B cell (primary cell): ENCODE results near the gene USP1. TPM values are rescaled to one million over a fixed set of nuclear protein-coding genes. Genes with fewer than 3 reads are reported as not detected.

ENCODE experiments used
- ATAC-seq: fragments of 200-7000 bp; cut with Tn5 transposase; one replicate; pipeline ENCODE4 v1.10.0; 2021; ENCODE audit warnings: low read depth, mild to moderate bottlenecking, moderate number of reproducible peaks, moderate library complexity
- CTCF ChIA-PET: fragments of 350-600 bp; sonication (Branson Sonifier 250); formaldehyde crosslinking; loops from one replicate; lab custom pipeline; 2021; ENCODE audit warnings: antibody characterized with exemption, inconsistent platforms; lab: Charles Lee
- POLR2A ChIA-PET: fragments of 350-600 bp; sonication (Branson Sonifier 250); formaldehyde crosslinking; loops from one replicate; lab custom pipeline; 2021; ENCODE audit warnings: antibody characterized with exemption; lab: Charles Lee
- DNase-seq: peaks from one replicate; pipeline ENCODE4 v3.0.0; 2013
- H2AFZ ChIP-seq: 2 replicates; pipeline ENCODE4 v1.6.1; 2012; ENCODE audit warnings: mild to moderate bottlenecking, low read depth, low read length; ENCODE audit not compliant: insufficient read depth, poor library complexity, severe bottlenecking
- H3K27ac ChIP-seq, 2 donors: 1 replicate in 1 of 2; 2 replicates in 1 of 2; pipeline ENCODE4 v1.5.1; 2012 to 2013; ENCODE audit warnings: low read length in 2 of 2, mild to moderate bottlenecking in 2 of 2, moderate library complexity in 1 of 2
- H3K27me3 ChIP-seq, 4 experiments: fragments of 200-600 bp in 1 of 4; sonication (generic) in 1 of 4; replicated peaks in 1 of 4; 1 replicate in 2 of 4; 2 replicates in 2 of 4; pipeline versions ENCODE4 v1.6.1 to v1.7.0; 2013 to 2016; ENCODE audit warnings: low read length in 3 of 4, mild to moderate bottlenecking in 2 of 4, mixed read lengths in 1 of 4, moderate library complexity in 1 of 4; ENCODE audit not compliant: insufficient read depth in 4 of 4, control insufficient read depth in 3 of 4; ENCODE audit errors: control extremely low read depth in 1 of 4
- H3K36me3 ChIP-seq, 2 experiments: replicated peaks in 1 of 2; 1 replicate in 1 of 2; 2 replicates in 1 of 2; pipeline versions ENCODE4 v1.6.1 to v1.7.1; 2013; ENCODE audit warnings: low read length in 1 of 2; ENCODE audit not compliant: insufficient read depth in 2 of 2, control insufficient read depth in 1 of 2; ENCODE audit errors: control extremely low read depth in 1 of 2, extremely low read depth in 1 of 2
- H3K4me1 ChIP-seq, 2 donors: fragments of 200-600 bp in 1 of 2; sonication (generic) in 1 of 2; 1 replicate in 1 of 2; 2 replicates in 1 of 2; pipeline versions ENCODE4 v1.5.1 to v1.6.1; 2013 to 2017; ENCODE audit warnings: low read length in 2 of 2; ENCODE audit not compliant: control insufficient read depth in 2 of 2, insufficient read depth in 2 of 2
- H3K4me2 ChIP-seq: replicated peaks from 2 replicates; pipeline ENCODE3; 2012; ENCODE audit warnings: mild to moderate bottlenecking, low read depth, low read length; ENCODE audit not compliant: poor library complexity, severe bottlenecking
- H3K4me3 ChIP-seq, 5 experiments: fragments of 200-600 bp in 1 of 5; sonication (generic) in 1 of 5; 1 replicate in 3 of 5; 2 replicates in 2 of 5; pipeline versions ENCODE4 v1.5.1 to v1.7.0; 2011 to 2016; ENCODE audit warnings: low read length in 4 of 5, mild to moderate bottlenecking in 4 of 5, low read depth in 2 of 5, control low read depth in 1 of 5, moderate library complexity in 1 of 5; ENCODE audit not compliant: insufficient read depth in 1 of 5; ENCODE audit errors: control extremely low read depth in 1 of 5, extremely low read depth in 1 of 5
- H3K79me2 ChIP-seq: fragments of 200-600 bp; sonication (generic); one replicate; pipeline ENCODE4 v1.6.0; 2016; ENCODE audit warnings: low read length; ENCODE audit not compliant: control insufficient read depth, insufficient read depth
- H3K9ac ChIP-seq: fragments of 200-600 bp; sonication (generic); 2 replicates; pipeline ENCODE4 v1.6.1; 2017; ENCODE audit warnings: mild to moderate bottlenecking, low read length, moderate library complexity
- H3K9me3 ChIP-seq, 3 donors: one replicate each; pipeline versions ENCODE4 v1.6.1 to v1.7.1; 2013; ENCODE audit warnings: low read length in 2 of 3; ENCODE audit not compliant: control insufficient read depth in 2 of 3, insufficient read depth in 1 of 3; ENCODE audit errors: control extremely low read depth in 1 of 3
- H4K20me1 ChIP-seq: 2 replicates; pipeline ENCODE4 v1.6.0; 2012; ENCODE audit warnings: mild to moderate bottlenecking, low read length; ENCODE audit not compliant: insufficient read depth, control insufficient read depth, poor library complexity, severe bottlenecking
- H3K27ac Mint-ChIP-seq: one replicate; pipeline ENCODE4 v1.8.0; 2021; ENCODE audit warnings: mixed read lengths
- H3K27me3 Mint-ChIP-seq: one replicate; pipeline ENCODE4 v1.8.0; 2021; ENCODE audit warnings: mixed read lengths
- H3K4me1 Mint-ChIP-seq: one replicate; pipeline ENCODE4 v1.8.0; 2021; ENCODE audit warnings: mixed read lengths
- H3K4me3 Mint-ChIP-seq: one replicate; pipeline ENCODE4 v1.8.0; 2021; ENCODE audit warnings: mixed read lengths
- H3K9me3 Mint-ChIP-seq: one replicate; pipeline ENCODE4 v1.8.0; 2022; ENCODE audit warnings: mixed read lengths; ENCODE audit not compliant: insufficient read depth
- CTCF ChIP-seq: fragments of 200-600 bp; IDR thresholded peaks from one replicate; pipeline ENCODE4 v1.8.0; 2022; ENCODE audit warnings: antibody characterized with exemption, mild to moderate bottlenecking
- EZH2 ChIP-seq: IDR thresholded peaks from 2 replicates; pipeline ENCODE4 v1.6.1; 2012; ENCODE audit warnings: borderline replicate concordance, low read depth, mild to moderate bottlenecking, moderate library complexity, low read length; ENCODE audit not compliant: insufficient read depth, poor library complexity, severe bottlenecking
- WGBS: methylation state at CpG from one replicate; pipeline ENCODE4 v1.1.5; 2013; ENCODE audit warnings: missing lambda C conversion rate; ENCODE audit not compliant: insufficient coverage; 5-methylcytosine and 5-hydroxymethylcytosine counted together
- intact Hi-C: fragments of 100-400 bp; cut with micrococcal nuclease; formaldehyde crosslinking; loops from one replicate; pipeline ENCODE4 v1.10.0; 2022
- polyA plus RNA-seq: library from polyadenylated mRNA; depleted of rRNA; stranded (reverse); fragments of >200 nt; gene quantifications from 2 replicates; pipeline ENCODE4 v1.2.3, GENCODE V29; 2012
- total RNA-seq, 2 donors: library from RNA; stranded (reverse); fragments of 120-200 nt in 1 of 2; gene quantifications; 1 replicate in 1 of 2; 2 replicates in 1 of 2; pipeline versions ENCODE4 v1.2.3 to v1.2.4, GENCODE V29; 2013 to 2022

The USP1 gene
- total and polyA plus RNA-seq, 2 donors (not counting 1 experiment from before 2014, with no cell fraction given), result 6.1 to 32.7 TPM

DNA sequence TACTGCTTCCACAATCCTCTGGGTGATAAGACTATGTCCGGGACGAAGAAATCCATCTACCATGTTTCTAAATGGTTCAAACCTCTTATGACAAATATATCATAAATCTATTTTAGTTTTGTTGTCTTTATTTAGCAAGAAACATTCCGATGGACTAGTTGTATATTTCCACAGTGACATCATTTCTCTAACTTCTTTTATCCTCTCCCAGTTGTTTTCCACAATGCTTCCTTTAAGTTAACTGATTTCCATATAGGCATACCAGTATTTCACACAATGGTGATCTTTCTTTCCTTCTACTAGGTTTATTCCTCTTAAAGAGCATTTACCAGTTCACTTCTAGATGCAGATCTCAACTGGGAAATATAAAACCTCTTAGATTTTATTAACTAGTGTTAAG lies 44.8 kb downstream of the USP1 start:
- Histone ChIP-seq H3K9ac (no peak overlapping the region), H2AFZ (no peak overlapping the region), H3K4me2 (no peak overlapping the region), H3K4me3 (no peak overlapping the region), H3K36me3 (no peaks in the 10 kb centered on the region), H3K9me3 (no peaks in the 10 kb centered on the region), H3K27me3 (no peaks in the 10 kb centered on the region), H3K79me2 (no peaks in the 10 kb centered on the region), H4K20me1 (no peaks in the 10 kb centered on the region), H3K27ac (no peak overlapping the region), H3K4me1 (peaks cover 12 to 21% of the 10 kb centered on the region in 2 donors)
- Mint-ChIP-seq H3K4me3 (no peak overlapping the region), H3K9me3 (no peaks in the 10 kb centered on the region), H3K27ac (no peak overlapping the region), H3K4me1 (peaks cover 24% of the 10 kb centered on the region), H3K27me3 (no peaks in the 10 kb centered on the region)
- POLR2A ChIA-PET, result no interaction called here
- ATAC-seq (no peak), DNase-seq (no peak)
- no CpG with 5 or more reads among the region's 3 CpGs for WGBS
- intact Hi-C loops, result no loop called here
- no peak for TF ChIP-seq EZH2
- no peak for TF ChIP-seq CTCF
- CTCF ChIA-PET, result no interaction called here

- ChIA-PET POLR2A (no interaction called here), CTCF (no interaction called here)
- peak overlapping the region; percentile 61 for H2AFZ ChIP-seq
- Mint-ChIP-seq H3K4me3 (peak overlapping the region; percentile 73), H3K27ac (peak overlapping the region; percentile 28), H3K4me1 (peaks cover 24% of the 10 kb centered on the region), H3K9me3 (no peaks in the 10 kb centered on the region), H3K27me3 (no peaks in the 10 kb centered on the region)
- TF ChIP-seq EZH2 (no peak), CTCF (no peak)
- no peaks in the 10 kb centered on the region for H3K9me3 ChIP-seq
- H3K4me2 ChIP-seq, result peak overlapping the region; percentile 58
- peak overlapping the region in 1 of 2 donors; percentile 49 for H3K27ac ChIP-seq
- no peaks in the 10 kb centered on the region for H3K36me3 ChIP-seq
- WGBS, result no CpG with 5 or more reads among the region's 5 CpGs
- H3K79me2 ChIP-seq, result no peaks in the 10 kb centered on the region
- intact Hi-C loops, result no loop called here
- DNase-seq, result peak; percentile 17
- peak overlapping the region; percentile 44 for H3K9ac ChIP-seq
- no peaks in the 10 kb centered on the region for H3K27me3 ChIP-seq
- no peaks in the 10 kb centered on the region for H4K20me1 ChIP-seq
- H3K4me1 ChIP-seq, result peaks cover 12 to 21% of the 10 kb centered on the region in 2 donors
- no peak for ATAC-seq
- H3K4me3 ChIP-seq, result peak overlapping the region in 2 of 5 experiments; percentile 31 to 37
Measured at GRCh38 chr1:62484824-62485468, 48.1 kb downstream of the USP1 start.
